HT-29 (cell line): ENCODE results near the gene KCNS1. TPM values are rescaled to one million over a fixed set of nuclear protein-coding genes. Genes with fewer than 3 reads are reported as not detected.
A peak's percentile ranks its signal among the peaks of the same experiment; 100 is the strongest.

Experiments
- DNase-seq: peaks from one replicate; pipeline ENCODE4 v3.0.0-alpha.2; 2015; ENCODE audit warnings: low spot score
- total RNA-seq: library from RNA; depleted of rRNA; stranded (reverse); fragments of >200 nt; shearing (Covaris generic); gene quantifications from 2 replicates; pipeline ENCODE4 v1.2.3, GENCODE V29; 2014; rRNA removed

Gene KCNS1
- total RNA-seq, 1 experiment from 2014 or later = not detected

DNA sequence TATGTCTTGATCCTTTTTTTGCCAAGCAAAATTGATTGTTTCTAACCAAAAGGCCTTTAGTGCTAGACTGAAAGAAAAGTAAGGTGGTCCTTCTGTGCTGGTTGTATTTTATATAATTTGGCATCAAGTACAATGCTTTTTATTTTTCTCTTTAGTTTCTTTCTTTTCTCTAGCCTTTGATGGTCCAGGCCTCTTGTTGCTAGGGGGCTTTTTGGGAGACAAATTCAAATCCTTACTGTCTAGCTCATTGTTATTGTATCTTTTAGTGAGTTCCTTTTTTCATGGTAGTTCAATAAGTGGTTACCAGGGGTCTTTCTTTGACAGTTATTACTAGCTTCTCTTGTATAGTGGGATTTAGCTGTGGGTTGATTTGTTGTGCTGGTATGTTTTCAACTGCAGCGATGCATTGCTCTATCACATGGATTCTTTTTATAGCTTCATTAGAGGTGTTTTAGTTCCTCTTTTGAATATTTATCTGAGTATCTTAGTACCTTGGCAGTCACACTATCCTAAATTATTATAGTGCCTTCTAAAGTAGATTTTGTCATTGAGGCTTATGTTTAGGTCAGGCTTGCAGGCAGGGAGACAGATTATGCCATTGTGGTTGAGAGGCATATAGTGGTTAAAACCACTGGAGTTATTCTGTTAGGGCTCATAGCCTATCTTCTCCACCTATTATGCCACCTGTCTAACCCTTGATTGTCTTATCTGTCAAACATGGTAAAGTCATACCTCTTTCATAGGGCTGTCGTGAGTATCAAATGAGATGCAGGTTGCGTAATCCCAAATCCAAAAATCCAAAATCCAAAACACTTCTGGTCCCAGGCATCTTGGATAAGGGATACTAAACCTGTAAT, 49.5 kb downstream of the KCNS1 start:
- no peak for DNase-seq

DNA sequence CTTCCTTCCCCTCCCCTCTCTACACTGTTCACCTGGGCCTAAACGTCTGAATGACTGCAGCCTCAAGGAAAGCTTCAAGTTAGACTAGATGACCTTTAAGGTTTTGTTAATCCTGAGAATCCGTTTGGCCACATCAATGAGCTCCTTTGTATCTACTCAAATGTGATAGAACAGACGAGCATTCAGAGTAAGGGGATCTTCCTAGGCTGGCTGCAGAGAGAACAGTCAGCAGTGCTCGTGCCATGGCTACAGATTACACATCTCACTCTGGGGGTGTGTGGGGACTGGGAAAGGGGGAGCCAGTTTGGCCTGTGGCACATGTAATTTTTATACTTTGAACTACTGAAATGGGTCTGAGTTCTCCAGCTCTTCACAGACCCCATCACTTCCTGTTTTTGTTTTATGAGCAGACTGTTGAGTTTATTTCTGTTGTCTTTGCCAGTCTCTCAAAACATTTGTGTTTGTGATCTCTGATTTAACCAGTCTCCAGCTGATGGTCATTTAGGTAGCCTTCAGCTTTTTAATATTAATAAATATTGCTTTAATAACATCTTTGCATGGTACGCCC, 50.9 kb downstream of the KCNS1 start:
- DNase-seq = no peak

DNA sequence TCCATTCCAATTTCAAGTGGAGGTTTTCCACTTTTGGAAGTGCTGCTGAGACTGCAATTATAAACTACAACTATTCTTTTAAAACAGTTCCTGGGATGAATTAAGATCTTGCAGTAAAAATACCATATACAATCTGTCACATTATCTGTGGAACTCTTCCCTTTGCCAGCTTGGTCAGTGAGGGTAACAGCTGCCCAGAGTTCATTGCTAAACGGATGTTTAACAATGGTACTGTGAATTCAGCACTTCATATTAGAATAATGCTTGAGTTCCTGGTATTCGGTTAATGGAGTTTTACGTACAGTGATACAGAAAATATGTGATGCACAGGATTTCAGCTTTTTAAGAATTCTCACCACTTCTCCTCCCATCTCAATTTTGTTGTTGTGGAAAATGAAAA, 51.5 kb downstream of the KCNS1 start:
- DNase-seq = no peak

DNA sequence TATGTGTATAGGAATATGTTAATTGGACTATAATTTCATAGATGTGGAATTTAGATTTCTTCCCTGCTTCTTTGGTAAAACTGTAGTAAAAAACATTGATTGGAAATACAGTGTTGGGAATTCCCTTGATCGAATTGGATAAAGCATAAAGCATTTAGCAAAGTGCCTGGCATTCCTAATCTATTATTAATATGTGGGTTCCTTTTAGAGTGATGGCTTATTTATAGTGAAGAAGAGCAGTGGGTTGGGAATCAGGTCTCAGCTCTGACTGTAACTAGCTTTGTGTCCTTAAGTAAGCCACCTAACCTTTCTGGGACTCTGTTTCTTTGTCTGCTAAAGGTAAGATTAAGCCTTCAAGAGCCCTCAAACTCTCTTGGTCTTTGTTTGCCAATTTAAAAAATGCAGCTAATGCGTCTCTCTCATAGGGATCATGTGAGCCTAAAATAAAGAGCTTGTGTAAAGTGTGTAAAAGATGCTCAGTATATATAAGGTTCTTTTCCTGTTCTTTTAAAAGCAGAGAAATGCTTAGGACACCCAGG, 53.3 kb downstream of the KCNS1 start:
- no peak for DNase-seq

DNA sequence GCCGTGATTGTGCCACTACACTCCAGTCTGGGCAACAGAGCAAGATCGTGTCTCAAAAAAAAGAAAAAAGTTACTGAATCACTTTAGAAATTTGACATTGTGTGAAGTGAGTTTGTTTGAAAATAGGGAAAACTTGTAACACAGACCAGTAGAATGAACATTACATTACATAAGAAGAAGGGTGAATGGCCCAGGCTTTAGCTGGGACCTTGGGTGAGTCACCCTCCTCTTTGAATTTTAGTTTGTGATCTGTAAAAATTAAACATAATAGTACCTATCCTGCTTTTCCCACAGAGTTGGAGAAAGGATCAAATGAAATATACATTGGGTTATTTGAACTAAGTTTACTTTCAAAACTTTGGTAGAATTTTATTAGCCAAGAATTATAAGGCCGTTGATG, 56.3 kb downstream of the KCNS1 start:
- DNase-seq = no peak

DNA sequence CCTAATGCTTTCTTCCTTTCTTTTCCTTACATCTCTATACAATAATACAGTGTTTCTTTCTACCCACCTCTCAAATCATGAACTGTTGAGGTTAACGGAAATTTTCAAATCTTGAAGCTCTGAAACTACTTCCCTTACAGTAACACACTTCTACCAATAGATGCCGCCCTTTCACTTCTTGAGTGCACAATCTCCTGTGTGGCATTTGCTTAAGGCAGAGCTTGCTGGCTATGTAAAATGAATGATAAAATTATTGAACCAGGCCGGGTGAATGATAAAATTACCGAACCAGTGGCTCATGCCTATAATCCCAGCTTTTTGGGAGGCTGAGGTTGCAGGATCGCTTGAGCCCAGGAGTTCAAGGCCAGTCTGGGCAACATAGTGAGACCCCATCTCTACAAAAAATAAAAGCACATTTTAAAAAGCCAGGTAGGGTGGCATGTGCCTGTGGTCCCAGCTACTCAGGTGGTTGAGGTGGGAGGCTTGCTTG, 56.8 kb downstream of the KCNS1 start:
- DNase-seq = peak; percentile 87

DNA sequence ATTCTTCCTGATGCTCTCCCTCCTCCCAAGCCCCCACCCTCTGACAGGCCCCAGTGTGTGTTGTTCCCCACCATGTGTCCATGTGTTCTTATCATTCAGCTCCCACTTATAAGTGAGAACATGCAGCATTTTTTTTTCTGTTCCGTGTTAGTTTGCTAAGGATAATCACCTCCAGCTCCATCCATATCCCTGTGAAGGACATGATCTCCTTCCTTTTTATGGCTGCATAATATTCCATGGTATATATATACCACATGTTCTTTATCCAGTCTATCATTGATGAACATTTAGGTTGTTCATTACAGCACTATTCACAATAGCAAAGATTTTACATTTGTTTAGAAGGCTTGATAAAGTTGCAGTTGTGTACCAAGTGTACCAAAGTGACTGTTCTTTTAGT, 57.9 kb downstream of the KCNS1 start:
- DNase-seq = no peak

Other genes starting within 250 kb of the KCNS1 start
- gene YWHAB, start 215.4 kb downstream of the KCNS1 start, total RNA-seq = 71.4 and 77.9 TPM in 2 replicates
- 53.4 and 54.6 TPM in 2 replicates for gene PABPC1L, start 191.1 kb downstream of the KCNS1 start, total RNA-seq
- gene TOMM34, start 140.7 kb downstream of the KCNS1 start, total RNA-seq = 80.5 and 85.2 TPM in 2 replicates
- gene STK4, start 134.6 kb downstream of the KCNS1 start, total RNA-seq = 23.1 and 27.1 TPM in 2 replicates
- not detected in 2 replicates for gene WFDC5, start 14.0 kb upstream of the KCNS1 start, total RNA-seq
- not detected in 2 replicates for gene WFDC12, start 23.3 kb upstream of the KCNS1 start, total RNA-seq
- 2.0 and 6.6 TPM in 2 replicates for gene PI3, start 73.8 kb upstream of the KCNS1 start, total RNA-seq
- not detected in 2 replicates for gene SEMG1, start 105.9 kb upstream of the KCNS1 start, total RNA-seq
- gene SEMG2, start 120.2 kb upstream of the KCNS1 start, total RNA-seq = not detected in 2 replicates
- 9.1 and 13.5 TPM in 2 replicates for gene SLPI, start 153.4 kb upstream of the KCNS1 start, total RNA-seq
- gene RBPJL, start 205.7 kb upstream of the KCNS1 start, total RNA-seq = not detected in 2 replicates
- 0.13 and 0.46 TPM in 2 replicates for gene MATN4, start 207.2 kb upstream of the KCNS1 start, total RNA-seq
- gene SDC4, start 247.3 kb upstream of the KCNS1 start, total RNA-seq = 79.1 and 90.1 TPM in 2 replicates